ENCODE results near the gene TOMM7.
"Not testable (repeated sequence)": the region's sequence is repeated elsewhere in the genome, so short reads cannot be mapped to it uniquely, and the experiment has no call there.

Gene TOMM7

DNA sequence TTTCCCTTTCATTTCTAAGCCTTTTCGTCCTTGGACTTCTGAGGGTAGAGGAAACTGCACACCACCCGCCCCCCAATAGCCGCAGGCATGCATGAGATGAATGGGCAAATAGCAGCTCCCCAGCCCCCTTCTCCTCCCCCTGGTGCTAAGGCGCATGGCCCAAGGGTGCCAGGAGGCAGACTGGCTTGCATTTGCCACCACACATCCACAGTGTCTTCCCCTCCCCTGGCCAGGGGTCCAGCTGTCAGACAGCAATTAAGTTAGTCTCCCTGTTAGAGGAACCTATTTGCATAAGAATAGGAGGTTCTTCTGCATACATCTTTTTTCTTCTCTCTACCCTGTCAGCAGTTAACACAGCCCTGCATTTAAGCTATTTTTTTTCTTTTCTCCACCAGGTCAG, 20.2 kb downstream of the TOMM7 start:
- no peak overlapping the region for H3K4me3 ChIP-seq (ENCODE audit: low read depth, low read length)
- DNase-seq (ENCODE audit: low read depth) = no peak

DNA sequence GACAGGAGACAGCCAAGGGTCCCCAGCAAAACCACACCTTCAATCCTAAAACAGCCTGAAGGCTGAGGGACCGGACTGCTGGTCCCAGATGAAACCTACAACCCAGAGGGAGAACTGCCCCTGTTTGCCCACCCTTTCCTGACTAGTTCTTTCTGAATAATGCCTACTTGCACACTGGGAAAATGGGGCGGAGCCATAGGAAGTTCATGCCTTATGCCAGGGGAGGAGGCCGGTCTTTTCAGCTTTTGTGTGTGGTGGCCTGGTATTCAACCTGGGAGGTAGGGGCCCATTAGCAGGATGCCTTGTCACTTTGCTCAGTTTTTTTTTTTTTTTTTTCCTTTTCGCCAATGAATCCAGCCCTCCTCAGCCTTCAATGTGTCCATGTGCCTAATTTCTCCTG, 20.7 kb downstream of the TOMM7 start:
- H3K4me3 ChIP-seq (ENCODE audit: low read depth, low read length) = no peak overlapping the region
- no peak for TF ChIP-seq CTCF (IDR thresholded peaks at IDR 0.05; ENCODE audit: low read depth, low read length, missing control alignments)

More for the DNA sequence above, 20.2 kb downstream of the TOMM7 start:
- TF ChIP-seq CTCF (IDR thresholded peaks at IDR 0.05; ENCODE audit: low read depth, low read length, missing control alignments) = no peak

DNA sequence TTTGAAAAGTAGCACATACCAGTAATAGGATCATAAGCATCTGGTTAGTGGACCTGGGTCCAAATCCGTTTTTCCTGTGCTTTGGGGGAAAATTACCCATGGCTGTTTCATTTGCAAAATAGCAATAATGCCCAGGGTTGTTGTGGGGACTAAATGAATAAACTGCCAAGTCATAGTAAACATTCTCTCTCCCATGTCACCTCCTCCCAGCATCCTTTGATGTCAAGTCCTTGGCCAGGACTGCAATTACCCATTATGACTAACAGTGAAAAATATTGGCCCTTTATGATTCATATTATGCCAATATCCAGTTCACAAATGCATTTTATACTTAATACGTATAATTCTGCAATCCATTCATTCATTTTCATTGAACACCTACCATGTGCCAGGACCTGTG, 23.0 kb downstream of the TOMM7 start:
- TF ChIP-seq CTCF (IDR thresholded peaks at IDR 0.05; ENCODE audit: low read depth, low read length, missing control alignments) = no peak
- DNase-seq (ENCODE audit: low read depth) = no peak
- no peak overlapping the region for H3K4me3 ChIP-seq (ENCODE audit: low read depth, low read length)

More for the DNA sequence above, 20.7 kb downstream of the TOMM7 start:
- DNase-seq (ENCODE audit: low read depth) = no peak

DNA sequence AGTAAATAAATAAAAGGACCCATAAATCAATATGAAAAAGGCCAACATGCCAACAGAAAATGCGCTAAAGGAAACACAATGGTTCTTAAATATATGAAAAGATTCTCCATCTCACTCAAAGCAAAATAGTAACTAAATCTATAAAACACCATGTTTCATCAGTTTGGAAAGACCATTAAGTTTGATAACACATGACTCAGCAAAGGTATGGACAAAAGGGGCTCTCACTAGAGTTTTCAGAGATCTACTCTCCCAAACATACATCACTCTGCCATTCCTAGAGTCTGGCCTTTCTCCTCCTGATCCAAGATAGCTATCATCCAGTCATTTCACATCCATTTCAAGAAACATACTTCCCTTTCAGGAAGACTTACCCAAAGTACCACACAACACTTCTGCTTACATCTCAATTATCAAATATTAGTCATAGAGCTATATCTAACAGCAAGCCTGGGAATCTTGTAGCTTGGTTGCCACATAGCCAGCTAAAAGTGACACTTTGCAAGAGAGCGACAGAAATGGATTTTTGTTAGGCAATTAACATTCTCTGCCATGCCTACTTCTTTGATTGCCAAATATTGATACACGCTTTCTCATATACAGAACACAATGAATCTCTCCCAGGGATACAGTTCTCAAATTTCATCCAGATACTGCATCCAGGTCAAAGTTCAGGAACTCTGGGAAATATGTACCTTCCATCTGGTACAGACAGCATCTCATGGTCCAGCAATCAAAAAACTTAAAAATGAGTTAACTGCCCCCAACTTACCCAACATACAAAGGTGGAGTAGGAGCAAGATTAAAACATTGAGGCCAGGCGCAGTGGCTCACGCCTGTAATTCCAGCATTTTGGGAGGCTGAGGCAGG, 28.8 kb downstream of the TOMM7 start:
- TF ChIP-seq CTCF (IDR thresholded peaks at IDR 0.05; ENCODE audit: low read depth, low read length, missing control alignments) = no peak
- no peak overlapping the region for H3K4me3 ChIP-seq (ENCODE audit: low read depth, low read length)
- DNase-seq (ENCODE audit: low read depth) = no peak

DNA sequence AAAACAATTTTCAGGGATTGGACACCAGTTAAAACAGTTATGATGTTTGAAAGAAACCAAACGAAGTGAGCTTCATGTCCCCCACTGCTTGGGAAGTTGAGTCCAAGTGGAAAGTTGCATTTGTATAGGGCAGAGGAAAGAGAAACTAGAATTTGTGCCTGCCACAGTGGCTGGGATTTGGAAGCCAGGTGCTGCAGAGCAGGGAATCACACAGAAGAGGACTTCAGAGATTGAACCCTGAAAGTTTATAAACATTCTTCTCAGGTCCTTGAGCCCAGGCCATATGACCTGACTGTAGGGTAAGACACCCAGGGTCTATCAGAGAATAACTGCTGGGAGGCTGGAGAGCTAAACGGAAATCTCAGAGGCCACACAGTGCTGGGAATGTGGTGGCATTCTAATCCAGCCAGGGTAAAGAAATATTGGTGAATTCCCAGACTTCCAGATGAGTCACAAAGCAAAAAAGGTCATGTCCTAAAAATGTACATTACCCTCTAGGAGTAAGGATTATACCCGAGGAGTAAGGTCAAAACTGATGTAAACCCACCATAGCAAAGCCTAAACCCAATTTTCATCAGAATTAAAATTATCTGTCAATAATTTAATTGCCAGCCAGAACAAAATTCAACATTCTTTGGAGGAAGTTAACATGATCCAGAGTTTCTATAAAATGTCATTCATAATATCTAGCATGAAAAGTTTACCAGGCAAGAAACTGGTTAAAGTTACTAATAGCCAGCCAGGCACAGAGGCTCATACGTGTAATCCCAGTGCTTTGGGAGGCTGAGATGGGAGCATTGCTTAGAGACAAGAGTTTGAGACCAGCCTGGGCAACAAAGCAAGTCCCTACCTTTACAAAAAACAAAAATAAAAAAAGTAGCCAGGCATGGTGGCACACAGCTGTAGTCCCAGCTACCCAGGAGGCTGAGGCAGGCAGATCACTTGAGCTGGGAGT, 31.2 kb downstream of the TOMM7 start:
- H3K4me3 ChIP-seq (ENCODE audit: low read depth, low read length) = no peak overlapping the region
- DNase-seq (ENCODE audit: low read depth) = no peak
- TF ChIP-seq CTCF (IDR thresholded peaks at IDR 0.05; ENCODE audit: low read depth, low read length, missing control alignments) = no peak

GRCh38 chr7:22790640-22791039, 32.0 kb downstream of the TOMM7 start:
- H3K4me3 ChIP-seq (ENCODE audit: low read depth, low read length); DNase-seq (ENCODE audit: low read depth): not testable (repeated sequence)

GRCh38 chr7:22787951-22788350, 34.7 kb downstream of the TOMM7 start:
- no peak for DNase-seq (ENCODE audit: low read depth)
- no peak overlapping the region for H3K4me3 ChIP-seq (ENCODE audit: low read depth, low read length)
- TF ChIP-seq CTCF (IDR thresholded peaks at IDR 0.05; ENCODE audit: low read depth, low read length, missing control alignments) = no peak

Measured in GM12864 (cell line).